GM12891 (cell line): ENCODE results near the gene FAM222B.
"Not testable (repeated sequence)": the region's sequence is repeated elsewhere in the genome, so short reads cannot be mapped to it uniquely, and the experiment has no call there.

ENCODE experiments used
- DNase-seq: peaks from one replicate; pipeline ENCODE4 v3.0.0; 2011; ENCODE audit warnings: low spot score; ENCODE audit not compliant: insufficient read length
- FAIRE-seq: peaks from 2 replicates; lab custom pipeline; 2011; peaks lifted over from hg19 to GRCh38; lab: Jason Lieb, UNC
- PAX5 ChIP-seq: IDR thresholded peaks from 2 replicates; pipeline ENCODE4 v1.6.1; 2011; ENCODE audit warnings: low read length, moderate library complexity, mild to moderate bottlenecking; ENCODE audit not compliant: insufficient read depth, severe bottlenecking
- POLR2A ChIP-seq: IDR thresholded peaks from 2 replicates; pipeline ENCODE4 v1.6.1; 2011; ENCODE audit warnings: low read depth, low read length, control low read depth
- POLR2AphosphoS5 ChIP-seq: IDR thresholded peaks from 2 replicates; pipeline ENCODE4 v1.6.1; 2011; ENCODE audit warnings: low read depth, low read length, control low read depth
- POU2F2 ChIP-seq: IDR thresholded peaks from 2 replicates; pipeline ENCODE4 v1.6.1; 2011; ENCODE audit warnings: low read depth, mild to moderate bottlenecking, control low read depth, low read length, moderate library complexity
- SPI1 ChIP-seq: IDR thresholded peaks from 2 replicates; pipeline ENCODE4 v1.6.1; 2011; ENCODE audit warnings: low read depth, low read length, control low read depth
- TAF1 ChIP-seq: IDR thresholded peaks from 2 replicates; pipeline ENCODE4 v1.6.1; 2011; ENCODE audit warnings: low read depth, low read length, control low read depth

The FAM222B gene

GRCh38 chr17:28841901-28842281 lies 699 bp downstream of the FAM222B start:
- DNase-seq: no peak
- FAIRE-seq: peak; percentile 68
- no peak for TF ChIP-seq POLR2A
- TF ChIP-seq TAF1: no peak
- TF ChIP-seq POU2F2: no peak
- no peak for TF ChIP-seq SPI1
- TF ChIP-seq POLR2AphosphoS5: no peak
- TF ChIP-seq PAX5: no peak

- DNase-seq (no peak), FAIRE-seq (no peak)
- no peak for TF ChIP-seq PAX5
- TF ChIP-seq TAF1: no peak
- no peak for TF ChIP-seq POLR2A
- TF ChIP-seq POLR2AphosphoS5: no peak
- TF ChIP-seq POU2F2: no peak
- TF ChIP-seq SPI1: no peak
Measured at GRCh38 chr17:28839221-28839620, 3.4 kb downstream of the FAM222B start.

- not testable (repeated sequence) for DNase-seq, FAIRE-seq
Measured at GRCh38 chr17:28836541-28836940, 6.0 kb downstream of the FAM222B start.

GRCh38 chr17:28834420-28834819 lies 8.2 kb downstream of the FAM222B start:
- no peak for TF ChIP-seq TAF1
- no peak for TF ChIP-seq POLR2A
- no peak for TF ChIP-seq POLR2AphosphoS5
- no peak for TF ChIP-seq POU2F2
- no peak for TF ChIP-seq PAX5
- TF ChIP-seq SPI1: no peak
- no peak for FAIRE-seq

GRCh38 chr17:28828294-28829040 lies 14.1 kb downstream of the FAM222B start:
- TF ChIP-seq POLR2AphosphoS5 (no peak), POU2F2 (no peak), PAX5 (no peak), POLR2A (no peak), TAF1 (no peak)
- DNase-seq (no peak), FAIRE-seq (no peak)

More at GRCh38 chr17:28834420-28834819, 8.2 kb downstream of the FAM222B start:
- no peak for DNase-seq

- FAIRE-seq (no peak), DNase-seq (no peak)
- TF ChIP-seq POLR2AphosphoS5: no peak
Measured at GRCh38 chr17:28827672-28828071, 14.9 kb downstream of the FAM222B start.

GRCh38 chr17:28819582-28819981 lies 23.0 kb downstream of the FAM222B start:
- DNase-seq (no peak), FAIRE-seq (no peak)
- TF ChIP-seq TAF1 (no peak), POLR2AphosphoS5 (no peak), POLR2A (no peak), PAX5 (no peak), POU2F2 (no peak), SPI1 (no peak)

GRCh38 chr17:28818819-28819221 lies 23.8 kb downstream of the FAM222B start:
- no peak for FAIRE-seq
- TF ChIP-seq SPI1: no peak
- no peak for TF ChIP-seq POLR2AphosphoS5
- TF ChIP-seq TAF1: no peak
- TF ChIP-seq POLR2A: no peak
- no peak for TF ChIP-seq POU2F2
- TF ChIP-seq PAX5: no peak
- no peak for DNase-seq

- FAIRE-seq (no peak), DNase-seq (no peak)
- no peak for TF ChIP-seq POU2F2
- TF ChIP-seq TAF1: no peak
- TF ChIP-seq SPI1: no peak
- no peak for TF ChIP-seq POLR2AphosphoS5
- no peak for TF ChIP-seq POLR2A
- no peak for TF ChIP-seq PAX5
Measured at GRCh38 chr17:28816540-28816939, 26.1 kb downstream of the FAM222B start.

- TF ChIP-seq PAX5 (no peak), POLR2AphosphoS5 (no peak)
- peak; percentile 23 for FAIRE-seq
- no peak for DNase-seq
Measured at GRCh38 chr17:28812748-28813377, 29.7 kb downstream of the FAM222B start.
